Effector memory CD4-positive, alpha-beta T cell (primary cell): ENCODE results near the gene SMAD3.

Source experiments
- DNase-seq, 3 donors: peaks; one replicate each; pipeline ENCODE4 v3.0.0-alpha.2; 2020
- H3K27ac ChIP-seq: 2 replicates; pipeline ENCODE4 v1.7.0; 2013; ENCODE audit warnings: mild to moderate bottlenecking, low read length, moderate library complexity; ENCODE audit not compliant: insufficient read depth, poor library complexity, severe bottlenecking
- H3K27me3 ChIP-seq: replicated peaks from 2 replicates; pipeline ENCODE4 v1.7.0; 2013; ENCODE audit warnings: mild to moderate bottlenecking, low read length; ENCODE audit not compliant: insufficient read depth, control insufficient read depth, poor library complexity, severe bottlenecking
- H3K36me3 ChIP-seq: 2 replicates; pipeline ENCODE4 v1.7.0; 2013; ENCODE audit warnings: mild to moderate bottlenecking, low read length, moderate library complexity; ENCODE audit not compliant: control insufficient read depth, insufficient read depth
- H3K4me1 ChIP-seq: 2 replicates; pipeline ENCODE4 v1.7.0; 2013; ENCODE audit warnings: low read length, mild to moderate bottlenecking; ENCODE audit not compliant: control insufficient read depth, insufficient read depth, poor library complexity, severe bottlenecking
- H3K4me3 ChIP-seq: 2 replicates; pipeline ENCODE4 v1.7.0; 2013; ENCODE audit warnings: low read length, low read depth, mild to moderate bottlenecking; ENCODE audit not compliant: insufficient read depth, poor library complexity, severe bottlenecking
- H3K9me3 ChIP-seq: 2 replicates; pipeline ENCODE4 v1.7.0; 2013; ENCODE audit warnings: mild to moderate bottlenecking, low read length, moderate library complexity; ENCODE audit not compliant: control insufficient read depth

SMAD3 gene

DNA sequence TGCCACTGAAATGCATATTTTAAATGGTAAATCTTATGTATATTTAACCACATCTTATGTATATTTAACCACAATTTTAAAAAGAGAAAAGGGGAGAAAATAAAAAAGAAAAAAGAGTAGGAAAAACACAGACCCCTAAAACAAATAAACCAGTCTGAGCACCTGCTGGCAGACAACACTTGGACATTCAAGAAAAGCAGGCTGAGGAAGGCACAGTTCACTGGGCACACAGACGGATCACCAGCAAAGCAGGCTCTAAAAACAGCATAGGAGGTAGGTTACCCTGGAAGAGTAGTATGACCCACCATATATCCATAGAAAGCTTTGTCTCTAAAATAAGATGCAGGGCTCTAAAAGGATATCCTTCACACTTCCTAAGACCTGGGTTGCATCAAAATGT, 162.0 kb downstream of the SMAD3 start:
- H3K4me3 ChIP-seq: no peak overlapping the region
- H3K27ac ChIP-seq: no peak overlapping the region
- H3K4me1 ChIP-seq: peaks cover 6% of the 10 kb centered on the region
- H3K27me3 ChIP-seq: no peaks in the 10 kb centered on the region
- peaks cover 27% of the 10 kb centered on the region for H3K36me3 ChIP-seq
- H3K9me3 ChIP-seq: no peaks in the 10 kb centered on the region
- no peak for DNase-seq

- Histone ChIP-seq H3K27me3 (no peaks in the 10 kb centered on the region), H3K9me3 (no peaks in the 10 kb centered on the region), H3K4me1 (peaks cover 6% of the 10 kb centered on the region), H3K4me3 (no peak overlapping the region), H3K27ac (no peak overlapping the region), H3K36me3 (peaks cover 30% of the 10 kb centered on the region)
- no peak for DNase-seq
These were observed 162.4 kb downstream of the SMAD3 start for GRCh38 chr15:67227846-67228245.

GRCh38 chr15:67228286-67228685, 162.9 kb downstream of the SMAD3 start:
- DNase-seq: no peak
- H3K36me3 ChIP-seq: peaks cover 34% of the 10 kb centered on the region
- no peaks in the 10 kb centered on the region for H3K27me3 ChIP-seq
- H3K27ac ChIP-seq: no peak overlapping the region
- peaks cover 6% of the 10 kb centered on the region for H3K4me1 ChIP-seq
- H3K4me3 ChIP-seq: no peak overlapping the region
- no peaks in the 10 kb centered on the region for H3K9me3 ChIP-seq

- no peak for DNase-seq
- peaks cover 43% of the 10 kb centered on the region for H3K36me3 ChIP-seq
These were observed 165.1 kb downstream of the SMAD3 start for GRCh38 chr15:67230504-67230903.

GRCh38 chr15:67232591-67232990, 167.2 kb downstream of the SMAD3 start:
- no peak overlapping the region for H3K4me3 ChIP-seq
- H3K9me3 ChIP-seq: no peaks in the 10 kb centered on the region
- no peak overlapping the region for H3K27ac ChIP-seq
- peaks cover 6% of the 10 kb centered on the region for H3K4me1 ChIP-seq
- H3K36me3 ChIP-seq: peaks cover 49% of the 10 kb centered on the region
- H3K27me3 ChIP-seq: no peaks in the 10 kb centered on the region
- DNase-seq: no peak

More at GRCh38 chr15:67230504-67230903, 165.1 kb downstream of the SMAD3 start:
- Histone ChIP-seq H3K4me3 (no peak overlapping the region), H3K27ac (no peak overlapping the region), H3K27me3 (no peaks in the 10 kb centered on the region), H3K4me1 (peaks cover 6% of the 10 kb centered on the region), H3K9me3 (no peaks in the 10 kb centered on the region)

DNA sequence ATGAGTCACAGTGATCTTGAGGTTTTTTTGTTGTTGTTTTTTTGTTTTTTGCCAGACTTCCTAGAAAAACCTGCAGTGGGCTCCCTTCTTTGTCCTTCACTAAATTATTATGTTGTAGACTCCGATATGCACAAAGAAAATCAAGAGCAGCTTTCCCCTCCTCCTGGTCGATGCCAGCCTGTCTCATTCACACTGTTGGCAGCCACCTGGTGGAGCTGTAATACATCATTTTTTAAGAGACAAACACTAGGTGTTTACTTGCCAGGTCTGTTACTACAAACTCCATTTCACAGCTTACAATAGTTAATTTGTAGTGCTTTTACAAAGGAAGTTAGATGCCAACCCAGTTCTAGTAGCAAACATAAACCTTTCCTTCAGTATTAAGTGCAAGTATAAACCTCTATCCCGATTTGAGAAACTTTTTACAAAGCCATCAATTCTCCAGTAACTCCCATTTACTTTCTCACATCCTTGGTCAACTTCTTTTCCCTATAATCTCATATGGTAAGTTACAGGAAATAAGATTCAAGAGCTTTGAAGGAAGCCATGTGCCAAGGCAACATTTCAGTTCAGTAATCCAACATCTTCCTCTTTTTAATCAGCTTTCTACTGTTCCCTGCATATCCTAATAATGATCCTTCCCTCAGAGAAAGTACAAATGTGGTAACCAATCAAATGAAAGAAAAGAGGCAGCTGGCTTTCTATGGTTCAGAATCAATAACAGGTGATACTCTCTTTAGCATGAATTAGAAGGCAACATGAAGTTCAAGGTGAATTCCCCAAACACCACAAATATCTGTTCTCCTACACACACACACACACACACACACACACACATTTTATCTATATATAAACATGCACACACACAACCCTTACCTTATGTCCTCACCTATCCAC, 175.1 kb downstream of the SMAD3 start:
- Histone ChIP-seq H3K27ac (peak overlapping the region; percentile 46), H3K9me3 (no peaks in the 10 kb centered on the region), H3K27me3 (no peaks in the 10 kb centered on the region), H3K4me3 (no peak overlapping the region), H3K36me3 (peaks cover 6% of the 10 kb centered on the region), H3K4me1 (peaks cover 24% of the 10 kb centered on the region)
- DNase-seq: no peak

DNA sequence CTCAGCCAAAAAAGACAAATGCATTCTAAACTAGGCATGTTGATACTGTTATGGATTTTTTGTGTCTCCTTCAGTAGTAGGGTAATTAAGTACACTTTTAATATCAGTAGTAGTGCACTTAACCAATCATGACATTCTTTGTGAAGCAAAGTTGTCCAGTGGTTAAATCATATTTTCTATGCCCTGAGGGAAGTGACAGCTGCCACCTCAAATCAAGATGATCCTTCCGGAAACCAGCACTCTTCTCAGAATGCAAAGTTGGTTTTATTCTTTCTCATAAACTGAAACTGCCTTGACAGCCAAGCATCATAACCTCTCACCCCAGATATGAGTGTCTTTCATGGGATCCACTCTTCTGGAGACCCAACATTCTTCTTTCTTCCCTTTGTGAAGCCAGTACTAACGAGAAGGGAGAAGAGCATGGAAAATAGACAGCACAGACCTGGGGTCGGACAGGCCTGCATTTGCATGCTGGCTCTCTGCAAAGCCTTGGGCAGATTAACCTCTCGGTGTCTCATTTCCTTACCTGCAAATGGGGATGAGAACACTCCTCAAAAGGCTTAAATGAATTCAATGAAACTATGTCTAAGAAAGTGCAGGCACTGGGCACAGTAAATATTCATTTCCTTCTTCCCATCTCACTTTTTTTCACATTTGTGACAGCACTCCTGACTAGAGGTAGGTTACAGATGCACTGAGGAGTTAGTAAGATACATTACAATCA, 175.9 kb downstream of the SMAD3 start:
- Histone ChIP-seq H3K27me3 (no peaks in the 10 kb centered on the region), H3K9me3 (no peaks in the 10 kb centered on the region), H3K4me1 (peaks cover 24% of the 10 kb centered on the region), H3K4me3 (no peak overlapping the region), H3K36me3 (peaks cover under 1% of the 10 kb centered on the region), H3K27ac (peak overlapping the region; percentile 46)
- no peak for DNase-seq

GRCh38 chr15:67242708-67243111, 177.3 kb downstream of the SMAD3 start:
- no peak overlapping the region for H3K4me3 ChIP-seq
- no peaks in the 10 kb centered on the region for H3K27me3 ChIP-seq
- H3K27ac ChIP-seq: no peak overlapping the region
- H3K36me3 ChIP-seq: no peaks in the 10 kb centered on the region
- peaks cover 24% of the 10 kb centered on the region for H3K4me1 ChIP-seq
- H3K9me3 ChIP-seq: no peaks in the 10 kb centered on the region
- no peak for DNase-seq
